Measurements from ENCODE around the gene KLK4. TPM values are rescaled to one million over a fixed set of nuclear protein-coding genes. Genes with fewer than 3 reads are reported as not detected.

Gene KLK4
- total and polyA plus RNA-seq, 2 of the 13 experiments (the other 11 are each of a cell fraction or from before 2014, with no cell fraction given), result not detected

DNA sequence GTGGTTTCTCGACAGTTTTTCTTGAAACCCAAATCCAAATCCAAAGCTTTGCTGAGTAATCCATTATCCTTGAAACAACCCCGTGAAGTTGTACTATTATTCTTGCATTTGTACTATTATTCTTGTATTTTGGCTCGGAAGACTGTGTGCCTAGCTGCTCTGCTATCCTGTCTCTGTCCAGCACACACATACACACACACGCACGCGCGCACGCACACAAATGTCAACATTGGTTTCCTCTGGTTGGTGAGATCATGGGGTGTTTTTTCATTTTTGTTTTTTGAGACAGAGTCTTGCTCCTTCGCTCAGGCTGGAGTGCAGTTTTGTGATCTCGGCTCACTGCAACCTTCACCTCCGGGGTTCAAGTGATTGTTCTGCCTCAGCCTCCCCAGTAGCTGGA, 14.9 kb upstream of the KLK4 start:
- no peak for ATAC-seq
- intact Hi-C loops (cut with micrococcal nuclease; ENCODE audit: unreplicated experiment), result no loop called here
- CTCF ChIA-PET (ENCODE audit: low intra/inter-chr PET ratio, low total read pairs), result no interaction called here

More for the DNA sequence above, 14.9 kb upstream of the KLK4 start:
- POLR2A ChIA-PET, result no interaction called here
- 47% methylated on average over 11 of the region's 11 CpGs for WGBS (ENCODE audit: low lambda C conversion rate)
- Histone ChIP-seq H4K20me1 (ENCODE audit: insufficient read depth, low read length) (no peaks in the 10 kb centered on the region), H3K36me3 (replicated peaks in 1 of 2; ENCODE audit: control insufficient read depth in 1 of 2, insufficient read depth in 2 of 2, low read length in 2 of 2) (no peaks in the 10 kb centered on the region), H3K4me1 (ENCODE audit: insufficient read depth, low read length) (no peaks in the 10 kb centered on the region), H3K9ac (ENCODE audit: insufficient read depth, low read depth, low read length) (no peak overlapping the region), H2AFZ (ENCODE audit: low read length) (no peak overlapping the region), H3K4me3 (replicated peaks in 1 of 3; ENCODE audit: insufficient read depth in 1 of 3, low read depth in 2 of 3, low read length in 3 of 3) (no peak overlapping the region), H3K9me3 (ENCODE audit: low read length) (no peaks in the 10 kb centered on the region), H3K4me2 (ENCODE audit: low read depth, low read length) (no peak overlapping the region), H3K27me3 (ENCODE audit: control insufficient read depth in 1 of 2, insufficient read depth in 2 of 2, low read length in 2 of 2) (no peaks in the 10 kb centered on the region; a peak in 1 of 5 replicates), H3K79me2 (ENCODE audit: insufficient read depth, low read length) (no peaks in the 10 kb centered on the region), H3K27ac (ENCODE audit: extremely low read length, insufficient read depth, low read length) (no peak overlapping the region)
- FAIRE-seq, result no peak
- no peak for TF ChIP-seq ZNF160 (CRISPR knock-in tag; IDR thresholded peaks at IDR 0.05)
- TF ChIP-seq, protein P1, sequence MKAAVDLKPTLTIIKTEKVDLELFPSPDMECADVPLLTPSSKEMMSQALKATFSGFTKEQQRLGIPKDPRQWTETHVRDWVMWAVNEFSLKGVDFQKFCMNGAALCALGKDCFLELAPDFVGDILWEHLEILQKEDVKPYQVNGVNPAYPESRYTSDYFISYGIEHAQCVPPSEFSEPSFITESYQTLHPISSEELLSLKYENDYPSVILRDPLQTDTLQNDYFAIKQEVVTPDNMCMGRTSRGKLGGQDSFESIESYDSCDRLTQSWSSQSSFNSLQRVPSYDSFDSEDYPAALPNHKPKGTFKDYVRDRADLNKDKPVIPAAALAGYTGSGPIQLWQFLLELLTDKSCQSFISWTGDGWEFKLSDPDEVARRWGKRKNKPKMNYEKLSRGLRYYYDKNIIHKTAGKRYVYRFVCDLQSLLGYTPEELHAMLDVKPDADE (CRISPR knock-in tag; IDR thresholded peaks at IDR 0.05), result no peak
- TF ChIP-seq, protein P2, sequence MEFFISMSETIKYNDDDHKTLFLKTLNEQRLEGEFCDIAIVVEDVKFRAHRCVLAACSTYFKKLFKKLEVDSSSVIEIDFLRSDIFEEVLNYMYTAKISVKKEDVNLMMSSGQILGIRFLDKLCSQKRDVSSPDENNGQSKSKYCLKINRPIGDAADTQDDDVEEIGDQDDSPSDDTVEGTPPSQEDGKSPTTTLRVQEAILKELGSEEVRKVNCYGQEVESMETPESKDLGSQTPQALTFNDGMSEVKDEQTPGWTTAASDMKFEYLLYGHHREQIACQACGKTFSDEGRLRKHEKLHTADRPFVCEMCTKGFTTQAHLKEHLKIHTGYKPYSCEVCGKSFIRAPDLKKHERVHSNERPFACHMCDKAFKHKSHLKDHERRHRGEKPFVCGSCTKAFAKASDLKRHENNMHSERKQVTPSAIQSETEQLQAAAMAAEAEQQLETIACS (CRISPR knock-in tag; IDR thresholded peaks at IDR 0.05), result no peak
- TF ChIP-seq SNRNP70 (IDR thresholded peaks at IDR 0.05; ENCODE audit: low read depth, low read length), result no peak
- TF ChIP-seq NFRKB (IDR thresholded peaks at IDR 0.05), result no peak
- TF ChIP-seq, protein P3, sequence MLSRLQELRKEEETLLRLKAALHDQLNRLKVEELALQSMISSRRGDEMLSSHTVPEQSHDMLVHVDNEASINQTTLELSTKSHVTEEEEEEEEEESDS (CRISPR knock-in tag; IDR thresholded peaks at IDR 0.05; ENCODE audit: borderline replicate concordance), result no peak
- TF ChIP-seq HNRNPLL (IDR thresholded peaks at IDR 0.05; ENCODE audit: low read depth, low read length, poor library complexity, severe bottlenecking), result no peak
- no peak for TF ChIP-seq ZNF724P (CRISPR knock-in tag; IDR thresholded peaks at IDR 0.05; ENCODE audit: borderline replicate concordance)
- BruUV-seq (replicated peaks), result no TSS peak
- no peak for DNase-seq (ENCODE audit: low spot score)
- in situ Hi-C loops (cut with HindIII; ENCODE audit: extremely low pct_ligation_motif_present, low pct_unique_long_range_greater_than_20kb), result loop anchor here (25.0 kb wide), 1 partner anchor 161 kb away; the partner anchor contains the start of gene KLK14
